ENCODE data around the gene CERK. TPM values are rescaled to one million over a fixed set of nuclear protein-coding genes. Genes with fewer than 3 reads are reported as not detected.
A peak's percentile ranks its signal among the peaks of the same experiment; 100 is the strongest.

CERK gene
- total RNA-seq, 2 donors from 2014 or later = 90.7 to 124 TPM

DNA sequence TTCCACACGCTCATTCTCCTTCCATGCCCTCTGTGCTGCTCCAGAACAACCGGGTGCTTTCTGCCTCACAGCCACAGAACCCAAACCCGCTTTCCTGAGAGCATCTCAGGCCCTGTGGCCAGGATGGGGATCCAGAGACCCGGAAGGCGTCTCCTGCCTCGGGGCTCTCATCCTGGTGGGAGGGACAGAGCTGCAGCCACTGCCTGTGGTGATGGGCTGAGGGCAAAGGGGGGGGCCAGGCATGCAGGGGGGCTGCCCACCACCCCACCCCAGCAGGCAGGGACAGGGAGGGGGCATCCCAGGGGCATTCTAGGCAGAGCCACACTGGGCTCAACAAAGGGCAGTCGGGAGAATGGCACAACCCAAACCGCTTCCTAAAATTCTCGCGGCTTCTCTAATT lies 41.4 kb downstream of the CERK start:
- Mint-ChIP-seq H3K27me3 (no peaks in the 10 kb centered on the region), H3K36me3 (ENCODE audit: low read depth) (peaks cover 100% of the 10 kb centered on the region), H3K4me1 (no peaks in the 10 kb centered on the region), H3K4me3 (no peak overlapping the region), H3K27ac (no peak overlapping the region), H3K9me3 (no peaks in the 10 kb centered on the region)
- no peak for ATAC-seq (replicated peaks)

GRCh38 chr22:46696229-46696518 lies 41.9 kb downstream of the CERK start:
- ATAC-seq (replicated peaks) = no peak
- no peaks in the 10 kb centered on the region for H3K4me1 Mint-ChIP-seq

GRCh38 chr22:46695346-46696228 lies 42.5 kb downstream of the CERK start:
- H3K36me3 Mint-ChIP-seq (ENCODE audit: low read depth) = peaks cover 100% of the 10 kb centered on the region

More at GRCh38 chr22:46696229-46696518, 41.9 kb downstream of the CERK start:
- H3K4me3 Mint-ChIP-seq = no peak overlapping the region
- H3K27me3 Mint-ChIP-seq = no peaks in the 10 kb centered on the region
- H3K9me3 Mint-ChIP-seq = no peaks in the 10 kb centered on the region
- no peak overlapping the region for H3K27ac Mint-ChIP-seq
- H3K36me3 Mint-ChIP-seq (ENCODE audit: low read depth) = peaks cover 100% of the 10 kb centered on the region

DNA sequence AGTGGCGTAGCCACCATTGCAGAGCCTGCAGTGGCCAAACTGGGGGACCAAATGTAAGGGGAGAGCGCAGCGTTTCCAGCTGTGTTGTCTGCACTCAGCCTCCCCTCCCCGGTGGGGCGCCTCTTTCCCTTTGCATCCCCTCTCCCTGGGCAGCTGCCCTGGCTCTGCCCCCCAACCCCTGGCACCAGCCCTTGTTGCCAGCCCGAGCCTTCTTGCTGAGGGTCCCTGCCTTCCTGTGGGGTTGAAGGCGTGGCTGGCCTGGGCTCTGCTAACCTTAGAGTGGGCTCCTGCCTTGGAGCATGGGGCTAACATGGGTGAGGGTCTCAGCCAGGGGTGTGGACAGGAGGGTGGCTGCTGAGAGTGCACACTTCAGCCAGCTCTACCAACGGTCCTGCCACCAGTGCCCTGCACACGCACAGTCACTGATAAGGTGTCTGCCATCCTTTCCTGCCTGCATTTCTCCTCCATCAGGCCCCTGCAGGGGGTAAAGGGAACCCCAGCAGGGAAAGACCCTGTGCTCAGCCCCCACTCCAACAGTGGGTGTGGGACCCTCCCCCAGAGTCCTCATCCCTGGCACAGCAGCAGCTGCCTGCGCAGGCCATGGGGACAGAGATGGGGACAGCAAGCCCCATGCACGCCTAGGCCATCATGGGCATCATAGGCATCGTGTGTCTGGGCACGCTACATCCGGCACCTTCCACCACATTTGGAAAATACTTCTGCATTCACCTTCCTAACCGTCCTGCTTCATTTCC lies 43.5 kb downstream of the CERK start:
- ATAC-seq (replicated peaks) = no peak
- Mint-ChIP-seq H3K4me1 (no peaks in the 10 kb centered on the region), H3K36me3 (ENCODE audit: low read depth) (peaks cover 100% of the 10 kb centered on the region), H3K27ac (no peak overlapping the region), H3K9me3 (no peaks in the 10 kb centered on the region), H3K4me3 (no peak overlapping the region), H3K27me3 (no peaks in the 10 kb centered on the region)

More at GRCh38 chr22:46695346-46696228, 42.5 kb downstream of the CERK start:
- H3K4me3 Mint-ChIP-seq = no peak overlapping the region
- no peaks in the 10 kb centered on the region for H3K9me3 Mint-ChIP-seq
- no peak overlapping the region for H3K27ac Mint-ChIP-seq
- no peaks in the 10 kb centered on the region for H3K27me3 Mint-ChIP-seq
- H3K4me1 Mint-ChIP-seq = no peaks in the 10 kb centered on the region
- no peak for ATAC-seq (replicated peaks)

DNA sequence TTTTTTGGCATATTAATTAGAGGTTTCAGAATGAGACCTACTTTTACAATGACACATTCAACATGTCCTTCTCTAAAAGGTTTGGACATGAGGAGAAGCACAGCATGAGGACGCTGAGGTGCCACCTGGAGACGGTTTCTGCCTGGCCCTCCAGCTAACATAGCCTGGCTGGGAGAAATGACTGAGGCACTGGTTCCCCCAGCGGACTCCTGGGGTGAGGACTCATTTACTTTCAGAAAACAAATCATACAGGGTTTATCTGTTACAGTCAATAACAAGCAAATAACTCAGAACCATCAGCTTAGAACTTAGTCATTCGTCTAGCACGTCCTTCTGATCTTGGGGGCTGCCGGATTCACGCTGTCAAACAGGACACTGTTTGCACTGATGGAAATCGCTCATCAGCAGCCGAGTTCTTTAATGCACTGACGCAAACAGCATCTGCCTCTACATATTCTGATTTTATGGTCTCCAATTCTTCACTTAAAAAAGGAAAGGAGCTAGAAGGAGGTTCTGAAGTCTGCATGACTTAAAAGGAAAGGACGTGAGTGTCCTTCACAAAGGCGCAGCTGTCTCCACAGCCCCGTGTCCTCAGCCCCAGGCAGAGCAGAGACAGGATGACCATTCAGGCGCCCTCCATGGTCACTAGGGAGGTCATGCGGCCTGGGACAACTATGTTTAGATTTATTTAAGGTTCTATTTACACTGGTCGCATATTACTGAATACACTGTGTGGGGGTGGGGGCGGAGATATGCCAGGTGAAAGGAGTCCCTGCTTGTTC lies 44.2 kb downstream of the CERK start:
- ATAC-seq (replicated peaks) = peak; percentile 18
- no peaks in the 10 kb centered on the region for H3K9me3 Mint-ChIP-seq
- no peak overlapping the region for H3K4me3 Mint-ChIP-seq
- H3K27ac Mint-ChIP-seq = no peak overlapping the region
- peaks cover 100% of the 10 kb centered on the region for H3K36me3 Mint-ChIP-seq (ENCODE audit: low read depth)
- no peaks in the 10 kb centered on the region for H3K27me3 Mint-ChIP-seq
- no peaks in the 10 kb centered on the region for H3K4me1 Mint-ChIP-seq

DNA sequence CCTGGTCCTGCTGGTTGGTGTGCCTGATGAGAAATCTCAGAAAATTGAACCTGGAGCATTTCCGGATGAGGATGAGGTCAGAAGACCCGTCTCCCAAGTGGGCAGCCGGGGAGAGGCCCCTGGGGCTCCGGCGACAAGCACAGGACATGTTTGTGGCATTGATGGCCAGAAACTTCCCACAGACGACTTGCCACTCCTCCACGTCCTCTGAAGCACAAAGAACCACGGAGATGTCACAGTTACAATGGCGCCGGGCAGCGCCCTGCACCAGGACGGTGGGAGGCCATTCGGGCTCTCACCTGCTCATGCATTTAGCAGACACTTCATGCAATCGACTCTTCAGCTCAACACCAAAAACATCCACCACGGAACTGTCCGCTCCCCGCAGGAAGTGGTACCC lies 46.5 kb downstream of the CERK start:
- no peak overlapping the region for H3K4me3 Mint-ChIP-seq
- H3K9me3 Mint-ChIP-seq = no peaks in the 10 kb centered on the region
- H3K4me1 Mint-ChIP-seq = no peaks in the 10 kb centered on the region
- peak overlapping the region; percentile 48 for H3K27ac Mint-ChIP-seq
- no peak for ATAC-seq (replicated peaks)
- peaks cover 95% of the 10 kb centered on the region for H3K36me3 Mint-ChIP-seq (ENCODE audit: low read depth)
- no peaks in the 10 kb centered on the region for H3K27me3 Mint-ChIP-seq

DNA sequence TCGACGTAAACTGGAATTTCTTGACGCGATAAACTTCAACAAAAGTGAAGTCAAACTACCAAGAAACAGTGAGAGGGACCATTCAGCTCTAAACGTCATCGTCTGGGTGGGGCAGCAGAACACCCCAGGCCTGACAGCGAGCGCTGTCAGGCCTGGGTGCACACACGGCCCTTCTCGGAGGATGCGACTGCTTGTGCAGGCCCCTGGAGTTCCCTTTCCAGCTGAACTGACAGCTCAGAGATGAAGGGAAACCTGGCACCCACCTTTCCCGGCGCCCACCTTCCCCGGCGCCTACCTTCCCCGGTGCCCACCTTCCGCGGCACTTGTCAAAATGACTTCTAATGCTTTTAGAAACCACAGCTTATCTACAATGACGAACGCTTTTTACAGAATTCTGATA lies 47.9 kb downstream of the CERK start:
- Mint-ChIP-seq H3K9me3 (no peaks in the 10 kb centered on the region), H3K27ac (no peak overlapping the region), H3K4me1 (peaks cover 4% of the 10 kb centered on the region), H3K4me3 (no peak overlapping the region), H3K36me3 (ENCODE audit: low read depth) (peaks cover 95% of the 10 kb centered on the region), H3K27me3 (no peaks in the 10 kb centered on the region)
- ATAC-seq (replicated peaks) = no peak

GRCh38 chr22:46688949-46689348 lies 49.1 kb downstream of the CERK start:
- Mint-ChIP-seq H3K36me3 (ENCODE audit: low read depth) (peaks cover 94% of the 10 kb centered on the region), H3K4me3 (no peak overlapping the region), H3K27me3 (no peaks in the 10 kb centered on the region), H3K4me1 (peaks cover 4% of the 10 kb centered on the region), H3K9me3 (no peaks in the 10 kb centered on the region), H3K27ac (peak overlapping the region; percentile 39)
- ATAC-seq (replicated peaks) = peak; percentile 11

GRCh38 chr22:46687460-46687859 lies 50.6 kb downstream of the CERK start:
- Mint-ChIP-seq H3K4me3 (no peak overlapping the region), H3K4me1 (peaks cover 4% of the 10 kb centered on the region)

GRCh38 chr22:46687048-46687444 lies 51.0 kb downstream of the CERK start:
- H3K4me1 Mint-ChIP-seq = peaks cover 4% of the 10 kb centered on the region
- no peaks in the 10 kb centered on the region for H3K27me3 Mint-ChIP-seq
- no peak for ATAC-seq (replicated peaks)
- no peak overlapping the region for H3K27ac Mint-ChIP-seq
- no peak overlapping the region for H3K4me3 Mint-ChIP-seq
- H3K9me3 Mint-ChIP-seq = no peaks in the 10 kb centered on the region
- H3K36me3 Mint-ChIP-seq (ENCODE audit: low read depth) = peaks cover 82% of the 10 kb centered on the region

More at GRCh38 chr22:46687460-46687859, 50.6 kb downstream of the CERK start:
- Mint-ChIP-seq H3K27me3 (no peaks in the 10 kb centered on the region), H3K9me3 (no peaks in the 10 kb centered on the region), H3K36me3 (ENCODE audit: low read depth) (peaks cover 84% of the 10 kb centered on the region), H3K27ac (no peak overlapping the region)
- no peak for ATAC-seq (replicated peaks)

DNA sequence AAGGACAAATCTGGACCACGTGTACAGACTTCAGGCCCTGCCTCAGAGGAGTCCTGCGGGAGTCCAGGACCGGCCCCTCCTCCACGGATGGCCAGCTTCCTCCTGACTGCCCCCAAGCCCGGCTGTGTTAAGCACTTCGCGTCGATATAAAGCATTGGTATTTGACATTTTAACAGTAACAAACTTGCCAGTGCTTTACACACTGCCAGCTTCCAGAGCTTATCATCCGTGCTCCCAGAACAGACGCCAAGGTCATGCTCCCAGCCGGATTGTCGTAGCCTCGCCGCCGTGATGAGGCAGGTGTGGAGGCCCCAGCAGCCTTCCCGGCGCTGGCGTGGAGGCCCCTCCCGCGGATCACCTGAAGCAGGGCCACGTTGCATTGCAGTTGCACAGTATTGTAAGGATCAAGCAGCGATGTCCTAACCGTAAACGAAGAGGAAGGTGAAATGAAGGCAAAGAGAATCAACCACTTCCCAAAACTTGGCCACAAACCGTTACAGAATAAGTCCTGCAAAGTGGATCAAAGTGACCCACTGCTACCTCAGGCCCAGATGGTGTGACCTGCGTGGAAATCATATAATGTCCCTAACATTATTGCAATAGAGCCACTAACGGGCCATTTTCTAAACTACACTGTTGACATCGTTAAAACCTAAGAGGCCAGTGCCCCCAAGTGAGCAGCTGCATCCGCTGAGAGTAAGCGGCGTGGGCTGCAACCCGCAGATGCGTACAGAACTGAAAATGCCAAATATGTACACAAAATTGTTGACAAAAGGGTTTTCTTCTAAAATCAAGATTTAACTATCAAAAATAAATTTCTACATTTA lies 51.6 kb downstream of the CERK start:
- peaks cover 76% of the 10 kb centered on the region for H3K36me3 Mint-ChIP-seq (ENCODE audit: low read depth)
- peaks cover 4% of the 10 kb centered on the region for H3K4me1 Mint-ChIP-seq
- ATAC-seq (replicated peaks) = no peak
- H3K4me3 Mint-ChIP-seq = no peak overlapping the region
- H3K9me3 Mint-ChIP-seq = no peaks in the 10 kb centered on the region
- peak overlapping the region; percentile 43 for H3K27ac Mint-ChIP-seq
- no peaks in the 10 kb centered on the region for H3K27me3 Mint-ChIP-seq

- Mint-ChIP-seq H3K4me3 (no peak overlapping the region), H3K9me3 (no peaks in the 10 kb centered on the region), H3K27me3 (no peaks in the 10 kb centered on the region), H3K36me3 (ENCODE audit: low read depth) (peaks cover 59% of the 10 kb centered on the region), H3K4me1 (peaks cover 4% of the 10 kb centered on the region), H3K27ac (peak overlapping the region; percentile 43)
- ATAC-seq (replicated peaks) = no peak
These were observed 53.3 kb downstream of the CERK start for GRCh38 chr22:46684706-46685105.

DNA sequence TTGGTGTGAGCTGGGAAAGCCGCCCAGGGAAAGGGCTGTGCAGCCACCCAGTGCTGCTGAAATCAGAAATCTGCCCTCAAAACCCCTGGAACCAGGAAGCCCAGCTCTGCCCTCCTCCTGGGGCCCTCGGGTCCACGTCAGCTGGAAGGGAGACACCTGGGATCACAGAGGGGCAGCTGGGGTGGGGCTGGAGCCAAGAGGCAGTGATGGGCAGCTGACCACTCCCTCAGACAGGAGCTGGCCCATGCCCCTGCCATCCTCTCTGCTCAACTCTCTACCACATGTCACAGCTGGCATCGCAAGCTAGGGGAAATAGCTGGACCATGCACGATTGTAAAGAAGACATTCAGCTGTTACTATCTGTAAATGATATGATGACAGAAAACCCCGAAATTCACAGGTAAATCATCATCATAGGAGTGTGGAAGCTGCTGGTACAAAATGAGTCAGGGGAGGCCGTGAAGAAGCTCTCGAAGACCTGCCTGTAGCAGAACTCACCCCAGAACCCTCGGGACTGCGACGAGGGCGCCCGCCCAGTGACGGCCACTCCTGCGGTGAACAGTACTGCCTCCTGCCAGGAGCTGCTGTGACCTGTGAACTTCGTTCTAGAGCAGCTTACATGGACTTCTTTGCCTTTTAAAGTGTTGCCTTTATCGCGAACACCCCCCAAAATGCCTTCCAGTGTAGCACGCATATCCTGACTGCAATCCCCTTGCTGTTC lies 55.9 kb downstream of the CERK start:
- peak overlapping the region; percentile 54 for H3K27ac Mint-ChIP-seq
- peaks cover 56% of the 10 kb centered on the region for H3K36me3 Mint-ChIP-seq (ENCODE audit: low read depth)
- no peak overlapping the region for H3K4me3 Mint-ChIP-seq
- no peaks in the 10 kb centered on the region for H3K9me3 Mint-ChIP-seq
- peaks cover 4% of the 10 kb centered on the region for H3K4me1 Mint-ChIP-seq
- no peak for ATAC-seq (replicated peaks)
- H3K27me3 Mint-ChIP-seq = no peaks in the 10 kb centered on the region
